PFSK-1 (cell line): ENCODE results near the gene TTC27.

Source experiments
- POLR2AphosphoS5 ChIP-seq: IDR thresholded peaks from 2 replicates; pipeline ENCODE4 v1.6.1; 2012; ENCODE audit warnings: low read depth, mild to moderate bottlenecking, control low read depth, low read length, moderate library complexity
- SIN3A ChIP-seq: IDR thresholded peaks from 2 replicates; pipeline ENCODE4 v1.6.1; 2012; ENCODE audit warnings: mild to moderate bottlenecking, low read length, moderate library complexity, borderline replicate concordance; ENCODE audit not compliant: insufficient read depth

- no peak for TF ChIP-seq SIN3A
- TF ChIP-seq POLR2AphosphoS5 = no peak
Observed at GRCh38 chr2:32732120-32732519, 104.3 kb downstream of the TTC27 start.
